HEK293T (cell line): ENCODE measurements around the gene DDX24.

Experiments used
- CTCF ChIA-PET: fragments of 350-600 bp; formaldehyde crosslinking; extraction: SDS; loops from one replicate; lab custom pipeline; 2021; ENCODE audit warnings: antibody characterized with exemption, inconsistent platforms; lab: Yijun Ruan, JAX
- POLR2A ChIA-PET: fragments of 350-600 bp; formaldehyde crosslinking; extraction: SDS; loops from one replicate; lab custom pipeline; 2020; ENCODE audit warnings: antibody characterized with exemption, inconsistent platforms; lab: Yijun Ruan, JAX
- DNase-seq: peaks from one replicate; pipeline ENCODE4 v3.0.0; 2012; ENCODE audit warnings: mixed read lengths; ENCODE audit errors: extremely low spot score
- ARNT ChIP-seq: fragments of 450-650 bp; IDR thresholded peaks from 2 replicates; pipeline ENCODE4 v1.6.1; 2017; ENCODE audit warnings: mild to moderate bottlenecking
- BHLHE40 ChIP-seq: fragments of 450-650 bp; IDR thresholded peaks from 2 replicates; pipeline ENCODE4 v1.6.1; 2016; ENCODE audit warnings: mild to moderate bottlenecking, moderate library complexity, borderline replicate concordance
- CTBP1 ChIP-seq: fragments of 450-650 bp; IDR thresholded peaks from 2 replicates; pipeline ENCODE4 v1.6.1; 2016; ENCODE audit warnings: borderline replicate concordance
- ELF4 ChIP-seq: fragments of 450-650 bp; IDR thresholded peaks from 2 replicates; pipeline ENCODE4 v1.6.1; 2017; ENCODE audit warnings: antibody characterized with exemption
- FOXA1 ChIP-seq: fragments of 450-650 bp; IDR thresholded peaks from 2 replicates; pipeline ENCODE4 v1.6.1; 2016; ENCODE audit warnings: mild to moderate bottlenecking
- FOXK2 ChIP-seq: fragments of 450-650 bp; IDR thresholded peaks from 2 replicates; pipeline ENCODE4 v1.6.1; 2016; ENCODE audit warnings: mild to moderate bottlenecking
- FOXM1 ChIP-seq: fragments of 450-650 bp; IDR thresholded peaks from 2 replicates; pipeline ENCODE4 v1.6.1; 2017; ENCODE audit warnings: mild to moderate bottlenecking, borderline replicate concordance
- HDGF ChIP-seq: fragments of 450-650 bp; IDR thresholded peaks from 2 replicates; pipeline ENCODE4 v1.6.1; 2017; ENCODE audit warnings: antibody characterized with exemption, borderline replicate concordance
- L3MBTL2 ChIP-seq: fragments of 450-650 bp; conservative IDR thresholded peaks from 2 replicates; pipeline ENCODE4 v1.6.1; 2016; ENCODE audit warnings: mild to moderate bottlenecking
- LEF1 ChIP-seq: fragments of 450-650 bp; IDR thresholded peaks from 2 replicates; pipeline ENCODE4 v1.6.1; 2017; ENCODE audit warnings: mild to moderate bottlenecking, borderline replicate concordance
- NFRKB ChIP-seq: fragments of 450-650 bp; IDR thresholded peaks from 2 replicates; pipeline ENCODE4 v1.6.1; 2016; ENCODE audit warnings: mild to moderate bottlenecking, moderate library complexity
- SP1 ChIP-seq: fragments of 450-650 bp; IDR thresholded peaks from 2 replicates; pipeline ENCODE4 v1.6.1; 2017
- SUZ12 ChIP-seq: fragments of 450-650 bp; IDR thresholded peaks from 2 replicates; pipeline ENCODE4 v1.6.1; 2016; ENCODE audit warnings: mild to moderate bottlenecking
- TARDBP ChIP-seq: fragments of 450-650 bp; IDR thresholded peaks from 2 replicates; pipeline ENCODE4 v1.6.1; 2016
- ZNF384 ChIP-seq: fragments of 450-650 bp; IDR thresholded peaks from 2 replicates; pipeline ENCODE4 v1.6.1; 2016
- TF ChIP-seq, protein P1 (sequence below): fragments of 450-650 bp; IDR thresholded peaks from 2 replicates; pipeline ENCODE4 v1.6.1; 2016

The DDX24 gene

DNA sequence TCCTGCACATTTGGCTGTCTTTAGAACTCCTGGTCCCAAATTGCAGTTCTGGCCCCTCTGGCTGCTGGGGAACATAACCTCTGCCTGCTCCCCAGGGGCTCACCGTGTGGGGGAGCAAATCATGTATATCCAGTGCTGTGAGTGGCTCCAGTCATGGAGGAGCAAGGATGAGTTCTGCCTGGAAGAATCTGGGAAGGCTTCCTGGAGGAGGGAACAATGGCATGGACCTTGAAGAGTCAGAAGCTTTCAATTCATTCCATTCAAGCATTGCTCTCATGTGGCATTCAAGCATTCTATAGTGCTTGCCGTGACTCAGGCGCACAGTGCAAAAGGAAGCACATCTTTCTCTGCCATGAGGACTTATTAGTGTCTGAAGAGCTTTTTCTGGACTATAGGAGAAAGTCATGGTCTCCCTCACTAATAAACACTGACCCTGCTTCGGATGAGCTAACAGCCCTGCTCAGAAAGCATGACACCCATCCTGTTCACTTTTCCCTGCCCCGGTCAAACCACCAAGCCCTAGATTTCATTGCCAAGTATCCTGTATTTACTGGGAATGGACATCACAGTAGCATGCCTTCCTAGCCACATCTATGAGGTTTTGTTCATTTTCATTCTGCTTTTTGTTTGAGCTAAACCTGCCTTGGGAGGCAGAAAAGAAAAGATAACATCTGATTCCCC, 33.0 kb upstream of the DDX24 start:
- no peak for TF ChIP-seq BHLHE40
- TF ChIP-seq SUZ12, result no peak
- no peak for TF ChIP-seq FOXA1
- no peak for TF ChIP-seq ARNT
- TF ChIP-seq ELF4, result no peak
- no peak for TF ChIP-seq L3MBTL2
- no peak for TF ChIP-seq FOXK2
- no peak for TF ChIP-seq SP1
- no peak for TF ChIP-seq NFRKB
- no peak for TF ChIP-seq HDGF
- TF ChIP-seq ZNF384, result no peak
- TF ChIP-seq FOXM1, result no peak
- no peak for TF ChIP-seq LEF1
- no peak for TF ChIP-seq CTBP1
- TF ChIP-seq, protein P1, sequence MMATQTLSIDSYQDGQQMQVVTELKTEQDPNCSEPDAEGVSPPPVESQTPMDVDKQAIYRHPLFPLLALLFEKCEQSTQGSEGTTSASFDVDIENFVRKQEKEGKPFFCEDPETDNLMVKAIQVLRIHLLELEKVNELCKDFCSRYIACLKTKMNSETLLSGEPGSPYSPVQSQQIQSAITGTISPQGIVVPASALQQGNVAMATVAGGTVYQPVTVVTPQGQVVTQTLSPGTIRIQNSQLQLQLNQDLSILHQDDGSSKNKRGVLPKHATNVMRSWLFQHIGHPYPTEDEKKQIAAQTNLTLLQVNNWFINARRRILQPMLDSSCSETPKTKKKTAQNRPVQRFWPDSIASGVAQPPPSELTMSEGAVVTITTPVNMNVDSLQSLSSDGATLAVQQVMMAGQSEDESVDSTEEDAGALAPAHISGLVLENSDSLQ, result no peak
- POLR2A ChIA-PET, result interaction anchor here (1.0 kb wide), 1 partner anchor 33 kb away, joined by 3 read pairs; the partner anchor contains the start of genes DDX24 and IFI27L1
- CTCF ChIA-PET, result interaction anchor here (1.5 kb wide), 1 partner anchor 78 kb away, joined by 3 read pairs; no protein-coding TSS in a partner anchor
- no peak for DNase-seq

DNA sequence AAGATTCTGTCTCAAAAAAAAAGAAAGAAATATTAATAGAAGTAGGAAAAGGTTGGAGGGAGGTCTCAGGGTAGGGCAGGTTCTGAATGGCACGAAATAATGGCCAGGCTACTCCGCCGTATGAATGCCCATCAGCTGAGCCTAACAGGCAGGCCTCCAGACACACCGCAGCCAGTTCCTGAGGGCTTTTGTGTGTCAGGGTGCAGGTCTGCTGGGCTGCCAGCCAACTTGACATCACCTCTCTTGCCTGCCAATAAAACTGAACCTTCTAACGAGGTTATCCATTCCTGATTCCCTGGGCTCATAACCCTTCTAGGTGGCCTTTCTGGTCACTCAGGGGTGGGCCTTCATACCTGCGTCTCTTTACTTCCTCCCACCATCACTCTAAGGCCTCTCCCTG, 32.5 kb upstream of the DDX24 start:
- TF ChIP-seq ZNF384, result no peak
- TF ChIP-seq, protein P1, result no peak
- TF ChIP-seq ELF4, result no peak
- TF ChIP-seq NFRKB, result no peak
- TF ChIP-seq FOXM1, result no peak
- no peak for TF ChIP-seq LEF1
- no peak for TF ChIP-seq TARDBP
- ChIA-PET POLR2A (interaction anchor here (1.0 kb wide), 1 partner anchor 32 kb away, joined by 3 read pairs; the partner anchor contains the start of genes DDX24 and IFI27L1), CTCF (interaction anchor here (1.5 kb wide), 1 partner anchor 77 kb away, joined by 3 read pairs; no protein-coding TSS in a partner anchor)
- no peak for DNase-seq

DNA sequence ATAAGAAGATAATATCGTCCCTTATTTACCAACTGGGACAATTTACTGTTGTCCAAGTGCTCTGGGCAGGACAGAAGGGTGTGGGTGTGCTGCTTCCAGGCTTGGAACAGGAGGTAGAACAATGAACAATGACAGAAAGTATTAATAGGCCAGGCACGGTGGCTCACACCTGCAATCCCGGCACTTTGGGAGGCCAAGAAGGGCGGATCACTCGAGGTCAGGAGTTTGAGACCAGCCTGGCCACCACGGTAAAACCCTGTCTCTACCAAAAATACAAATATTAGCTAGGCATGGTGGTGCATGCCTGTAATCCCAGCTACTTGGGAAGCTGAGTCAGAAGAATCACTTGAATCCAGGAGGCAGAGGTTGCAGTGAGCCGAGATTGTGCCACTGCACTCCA, 32.1 kb upstream of the DDX24 start:
- DNase-seq, result no peak
- CTCF ChIA-PET, result interaction anchor here (1.5 kb wide), 1 partner anchor 77 kb away, joined by 3 read pairs; no protein-coding TSS in a partner anchor
- POLR2A ChIA-PET, result interaction anchor here (1.0 kb wide), 1 partner anchor 32 kb away, joined by 3 read pairs; the partner anchor contains the start of genes DDX24 and IFI27L1
- TF ChIP-seq SUZ12, result no peak
- TF ChIP-seq FOXA1, result no peak
- no peak for TF ChIP-seq NFRKB
- TF ChIP-seq HDGF, result no peak
- no peak for TF ChIP-seq SP1
- no peak for TF ChIP-seq FOXM1
- TF ChIP-seq, protein P1, result no peak
- no peak for TF ChIP-seq CTBP1
- no peak for TF ChIP-seq L3MBTL2

DNA sequence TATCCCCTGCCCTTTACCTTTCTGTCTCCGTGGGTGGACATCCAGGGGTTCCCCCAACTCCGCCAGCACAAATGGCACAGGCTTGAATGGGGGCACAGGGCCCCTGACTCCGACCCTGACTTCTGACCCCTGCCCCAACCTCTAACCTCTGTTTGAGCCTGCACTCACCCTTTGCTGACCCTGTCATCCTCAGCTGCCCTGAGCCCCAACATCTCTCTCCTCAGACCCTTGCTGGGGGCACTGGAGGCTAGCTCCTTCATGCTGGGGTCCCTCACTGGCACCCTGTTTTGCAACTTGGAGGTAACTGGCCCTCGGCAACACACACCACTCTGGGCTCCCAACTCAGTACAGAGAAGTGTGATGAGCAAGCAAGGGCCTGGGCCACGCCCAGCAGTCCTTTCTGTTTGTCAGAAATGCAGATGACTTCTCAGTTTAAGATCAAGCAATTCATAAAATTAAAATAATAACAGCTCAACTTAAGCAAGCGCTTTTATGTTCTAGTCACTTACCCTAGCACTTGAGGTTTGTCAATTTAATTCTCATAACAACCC, 31.6 kb upstream of the DDX24 start:
- no peak for TF ChIP-seq FOXK2
- no peak for TF ChIP-seq FOXM1
- TF ChIP-seq L3MBTL2, result no peak
- no peak for TF ChIP-seq ZNF384
- no peak for TF ChIP-seq NFRKB
- no peak for TF ChIP-seq SUZ12
- no peak for TF ChIP-seq HDGF
- TF ChIP-seq LEF1, result no peak
- no peak for TF ChIP-seq FOXA1
- TF ChIP-seq BHLHE40, result no peak
- TF ChIP-seq SP1, result no peak
- DNase-seq, result no peak
- CTCF ChIA-PET, result no interaction called here
- POLR2A ChIA-PET, result no interaction called here

DNA sequence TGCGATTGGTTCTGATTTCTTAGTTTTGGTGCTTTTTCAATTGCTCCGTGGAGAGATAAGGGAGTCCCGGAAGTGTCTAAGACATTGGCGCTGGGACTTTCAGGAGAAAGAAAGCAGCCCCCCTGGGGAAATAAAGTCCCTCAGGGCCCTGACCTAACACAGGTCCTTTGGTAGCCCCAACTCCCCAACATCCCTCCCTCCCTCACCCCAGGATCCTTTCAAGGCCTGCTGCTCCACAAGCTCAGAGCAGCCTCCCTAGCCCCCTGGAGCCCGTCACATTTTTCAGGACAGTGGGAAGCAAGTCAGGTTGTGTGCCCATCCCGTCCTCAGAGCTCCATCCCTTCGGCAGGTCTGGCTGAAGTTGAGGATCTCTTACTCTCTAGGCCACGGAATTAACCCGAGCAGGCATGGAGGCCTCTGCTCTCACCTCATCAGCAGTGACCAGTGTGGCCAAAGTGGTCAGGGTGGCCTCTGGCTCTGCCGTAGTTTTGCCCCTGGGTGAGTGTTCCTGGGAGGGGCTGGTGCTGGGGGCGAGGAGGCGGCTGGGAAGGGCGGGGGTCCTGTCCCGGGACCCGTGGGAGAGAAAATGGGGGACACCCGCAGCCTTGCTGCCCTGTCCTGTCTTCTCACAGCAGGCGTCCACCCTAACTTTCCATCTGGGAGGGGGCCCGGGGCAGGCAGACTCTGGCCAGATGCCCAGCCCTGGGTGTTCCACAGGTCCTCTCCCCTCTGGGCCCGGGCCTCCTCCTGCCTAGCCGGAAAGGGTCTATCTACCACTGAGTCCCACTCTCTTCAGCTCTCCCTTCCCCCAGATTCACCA, 30.5 kb upstream of the DDX24 start:
- DNase-seq, result no peak
- TF ChIP-seq TARDBP (no peak), LEF1 (no peak), FOXM1 (no peak), HDGF (no peak), BHLHE40 (no peak)
- TF ChIP-seq, protein P1, result no peak
- ChIA-PET POLR2A (interaction anchor here (1.1 kb wide), 1 partner anchor 17 kb away, joined by 3 read pairs; no protein-coding TSS in a partner anchor), CTCF (interaction anchor here (1.1 kb wide), 1 partner anchor 18 kb away, joined by 3 read pairs; the partner anchor contains the start of gene IFI27L2)
